Endothelial cell of umbilical vein (primary cell): ENCODE results near the gene JARID2. TPM values are rescaled to one million over a fixed set of nuclear protein-coding genes. Genes with fewer than 3 reads are reported as not detected.

Experiments
- BruUV-seq: library from RNA; stranded (reverse); fragments of 400-500 nt; replicated peaks from 2 replicates; lab custom pipeline; 2021; lab: Mats Ljungman, UMichigan
- CTCF ChIA-PET: fragments of 300-600, 350-600 bp; sonication (Branson Sonifier 250); formaldehyde crosslinking; loops from one replicate; lab custom pipeline; 2021; ENCODE audit warnings: antibody characterized with exemption, inconsistent platforms; lab: Charles Lee
- POLR2A ChIA-PET: fragments of 300-600, 350-600 bp; sonication (Branson Sonifier 250); formaldehyde crosslinking; loops from one replicate; lab custom pipeline; 2021; ENCODE audit warnings: antibody characterized with exemption, inconsistent platforms; lab: Charles Lee
- DNase-seq: peaks from one replicate; pipeline ENCODE4 v3.0.0-alpha.2; 2011; ENCODE audit warnings: low read depth, low spot score
- FAIRE-seq: peaks from 2 replicates; lab custom pipeline; 2011; peaks lifted over from hg19 to GRCh38; lab: Jason Lieb, UNC
- H2AFZ ChIP-seq: 2 replicates; pipeline ENCODE4 v1.6.0; 2012; ENCODE audit warnings: low read depth, low read length, control low read depth, inconsistent platforms
- H3K27ac ChIP-seq: 2 replicates; pipeline ENCODE4 v1.5.1; 2011; ENCODE audit warnings: low read depth, mild to moderate bottlenecking, control low read depth, low read length, moderate library complexity; ENCODE audit not compliant: insufficient read depth
- H3K27me3 ChIP-seq, 2 experiments: 2 replicates each; pipeline versions ENCODE4 v1.6.0 to v1.6.1; 2011; ENCODE audit warnings: low read length in 2 of 2, mixed read lengths in 1 of 2; ENCODE audit not compliant: control insufficient read depth in 2 of 2, insufficient read depth in 2 of 2
- H3K36me3 ChIP-seq, 2 experiments: 2 replicates in 1 of 2; 3 replicates in 1 of 2; pipeline ENCODE4 v1.5.1; 2011; ENCODE audit warnings: low read length in 2 of 2, mild to moderate bottlenecking in 1 of 2, moderate library complexity in 1 of 2; ENCODE audit not compliant: control insufficient read depth in 2 of 2, insufficient read depth in 2 of 2; ENCODE audit errors: extremely low read depth in 1 of 2
- H3K4me1 ChIP-seq: 3 replicates; pipeline ENCODE4 v1.5.1; 2011; ENCODE audit warnings: mild to moderate bottlenecking, low read length; ENCODE audit not compliant: control insufficient read depth, insufficient read depth; ENCODE audit errors: extremely low read depth
- H3K4me2 ChIP-seq: 2 replicates; pipeline ENCODE4 v1.6.1; 2011; ENCODE audit warnings: low read length, control low read depth, mixed read lengths; ENCODE audit not compliant: insufficient read depth
- H3K4me3 ChIP-seq, 3 experiments: fragments of 200-600 bp in 1 of 3; sonication (generic), shearing (Covaris generic) in 1 of 3; replicated peaks in 1 of 3; 2 replicates each; pipeline ENCODE4 v1.5.1; 2011 to 2016; ENCODE audit warnings: control low read depth in 3 of 3, low read length in 3 of 3, mild to moderate bottlenecking in 2 of 3, inconsistent platforms in 1 of 3, low read depth in 1 of 3, moderate library complexity in 1 of 3; ENCODE audit not compliant: insufficient read depth in 1 of 3
- H3K79me2 ChIP-seq: 2 replicates; pipeline ENCODE4 v1.6.0; 2012; ENCODE audit warnings: low read length, inconsistent platforms; ENCODE audit not compliant: control insufficient read depth, insufficient read depth
- H3K9ac ChIP-seq: replicated peaks from 2 replicates; pipeline ENCODE3; 2011; ENCODE audit warnings: low read length, control low read depth; ENCODE audit not compliant: insufficient read depth; ENCODE audit errors: extremely low read depth
- H3K9me1 ChIP-seq: replicated peaks from 3 replicates; pipeline ENCODE4 v1.6.0; 2011; ENCODE audit warnings: mild to moderate bottlenecking, low read length; ENCODE audit not compliant: control insufficient read depth, insufficient read depth; ENCODE audit errors: extremely low read depth
- H3K9me3 ChIP-seq: replicated peaks from 2 replicates; pipeline ENCODE4 v1.5.1; 2012; ENCODE audit warnings: low read length, inconsistent platforms; ENCODE audit not compliant: control insufficient read depth, insufficient read depth
- H4K20me1 ChIP-seq: replicated peaks from 2 replicates; pipeline ENCODE3; 2011; ENCODE audit warnings: mild to moderate bottlenecking, low read length; ENCODE audit not compliant: control insufficient read depth, insufficient read depth; ENCODE audit errors: extremely low read depth
- FOS ChIP-seq: IDR thresholded peaks from 2 replicates; pipeline ENCODE4 v1.6.1; 2011; ENCODE audit warnings: mild to moderate bottlenecking, low read length, moderate library complexity, borderline replicate concordance; ENCODE audit not compliant: insufficient read depth
- POLR2AphosphoS5 ChIP-seq: IDR thresholded peaks from 2 replicates; pipeline ENCODE4 v1.6.1; 2012; ENCODE audit warnings: low read depth, mild to moderate bottlenecking, control low read depth, low read length, moderate library complexity; ENCODE audit not compliant: insufficient read depth
- dilution Hi-C: fragments of 300-500 bp; cut with MboI; formaldehyde crosslinking; loops from one replicate; pipeline ENCODE4 v1.15.0; 2019; ENCODE audit warnings: low sequenced_read_pairs; ENCODE audit not compliant: extremely low pct_ligation_motif_present
- intact Hi-C: fragments of 100-400 bp; cut with micrococcal nuclease; formaldehyde crosslinking; loops from one replicate; pipeline ENCODE4 v1.10.0; 2022
- polyA plus RNA-seq, 4 experiments: library from polyadenylated mRNA; depleted of rRNA in 3 of 4; stranded (reverse) in 3 of 4; unstranded in 1 of 4; fragments of >200 nt; gene quantifications; 2 replicates each; pipeline versions ENCODE4 v1.2.1 to v1.2.3, GENCODE V29; 2011 to 2012; ENCODE audit warnings: missing spikeins in 1 of 4
- total RNA-seq: library from RNA; stranded (reverse); gene quantifications from 2 replicates; pipeline ENCODE4 v1.2.3, GENCODE V29; 2021
- TF ChIP-seq, protein P1 (sequence below), 2 donors: IDR thresholded peaks; 1 replicate in 1 of 2; 2 replicates in 1 of 2; pipeline ENCODE4 v1.5.1; 2011; ENCODE audit warnings: low read length in 2 of 2, mild to moderate bottlenecking in 2 of 2, moderate library complexity in 2 of 2, control low read depth in 1 of 2, inconsistent platforms in 1 of 2, low read depth in 1 of 2; ENCODE audit not compliant: insufficient read depth in 1 of 2; ENCODE audit errors: extremely low read depth in 1 of 2

The JARID2 gene
- total and polyA plus RNA-seq, 2 donors (not counting 3 experiments of a cell fraction or from before 2014, with no cell fraction given), result 2.9 to 10.6 TPM

DNA sequence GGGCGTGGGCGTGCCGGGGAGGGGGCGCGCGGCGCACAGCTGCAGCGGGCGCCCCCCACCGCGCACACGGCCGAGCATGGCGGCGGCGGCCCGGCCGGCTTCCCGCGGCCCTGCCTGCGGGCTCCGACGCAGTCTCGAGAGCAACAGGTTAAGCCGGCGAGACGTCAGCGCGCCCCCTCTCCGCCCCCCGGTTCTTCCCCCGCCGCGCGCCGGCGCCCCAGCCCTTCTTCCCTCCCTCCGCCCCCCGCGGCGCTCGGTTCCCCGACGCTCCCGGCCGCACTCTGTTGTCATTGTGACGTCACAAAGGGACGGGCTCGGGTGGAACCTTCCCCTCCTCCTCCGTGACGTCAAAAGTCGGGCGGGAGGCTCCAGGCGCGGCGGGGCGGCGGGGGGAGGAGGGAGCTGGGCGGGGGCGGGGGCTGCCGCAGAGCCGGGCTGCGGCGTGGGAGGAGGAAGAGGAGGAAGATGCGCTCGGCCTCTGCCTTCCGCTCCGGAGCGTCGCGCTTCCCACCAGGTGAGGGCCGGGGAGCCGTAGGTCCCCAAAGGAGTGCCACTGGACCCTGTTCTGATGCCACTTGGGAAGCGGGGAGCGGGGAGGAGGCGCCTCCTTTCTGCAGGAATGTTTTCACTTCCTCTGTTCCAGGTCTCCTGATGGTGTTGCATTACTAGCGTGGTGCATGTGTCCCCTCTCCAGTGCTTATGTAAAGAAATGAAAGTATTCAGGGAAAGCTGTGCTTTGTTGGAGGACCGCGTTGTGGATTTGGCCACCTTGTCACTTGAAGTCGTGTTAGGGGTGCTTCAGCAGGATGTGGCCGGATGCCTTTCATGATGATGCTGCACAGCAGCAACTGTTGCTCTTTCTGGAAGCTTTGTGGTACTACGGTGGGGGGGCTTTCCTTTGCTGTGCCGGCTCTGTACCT lies 2.8 kb downstream of the JARID2 start:
- dilution Hi-C loops (no loop called here), intact Hi-C loops (loop anchor here (1.0 to 5.0 kb wide), 5 partner anchors 243 to 1536 kb away; partner anchors contain the start of genes GMPR and RANBP9)
- ChIA-PET CTCF (interaction anchor here (0.6 to 2.7 kb wide), 10 partner anchors 10 to 1038 kb away, joined by 3 to 15 read pairs (median 3); no protein-coding TSS in a partner anchor), POLR2A (interaction anchor here (0.8 kb wide), 1 partner anchor 186 kb away, joined by 3 read pairs; no protein-coding TSS in a partner anchor)
- Histone ChIP-seq H2AFZ (peak overlapping the region; percentile 97), H3K36me3 (no peaks in the 10 kb centered on the region), H3K79me2 (peaks cover 8% of the 10 kb centered on the region), H3K9me3 (no peaks in the 10 kb centered on the region), H3K27me3 (no peaks in the 10 kb centered on the region), H3K9ac (peak overlapping the region; percentile 75), H3K9me1 (no peaks in the 10 kb centered on the region), H4K20me1 (no peaks in the 10 kb centered on the region), H3K4me3 (peak overlapping the region; percentile 58 to 78 (median 63)), H3K4me1 (peaks cover 24% of the 10 kb centered on the region), H3K27ac (peak overlapping the region; percentile 38), H3K4me2 (peak overlapping the region; percentile 82)
- TF ChIP-seq FOS, result no peak
- TF ChIP-seq, protein P1, sequence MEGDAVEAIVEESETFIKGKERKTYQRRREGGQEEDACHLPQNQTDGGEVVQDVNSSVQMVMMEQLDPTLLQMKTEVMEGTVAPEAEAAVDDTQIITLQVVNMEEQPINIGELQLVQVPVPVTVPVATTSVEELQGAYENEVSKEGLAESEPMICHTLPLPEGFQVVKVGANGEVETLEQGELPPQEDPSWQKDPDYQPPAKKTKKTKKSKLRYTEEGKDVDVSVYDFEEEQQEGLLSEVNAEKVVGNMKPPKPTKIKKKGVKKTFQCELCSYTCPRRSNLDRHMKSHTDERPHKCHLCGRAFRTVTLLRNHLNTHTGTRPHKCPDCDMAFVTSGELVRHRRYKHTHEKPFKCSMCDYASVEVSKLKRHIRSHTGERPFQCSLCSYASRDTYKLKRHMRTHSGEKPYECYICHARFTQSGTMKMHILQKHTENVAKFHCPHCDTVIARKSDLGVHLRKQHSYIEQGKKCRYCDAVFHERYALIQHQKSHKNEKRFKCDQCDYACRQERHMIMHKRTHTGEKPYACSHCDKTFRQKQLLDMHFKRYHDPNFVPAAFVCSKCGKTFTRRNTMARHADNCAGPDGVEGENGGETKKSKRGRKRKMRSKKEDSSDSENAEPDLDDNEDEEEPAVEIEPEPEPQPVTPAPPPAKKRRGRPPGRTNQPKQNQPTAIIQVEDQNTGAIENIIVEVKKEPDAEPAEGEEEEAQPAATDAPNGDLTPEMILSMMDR (IDR thresholded peaks at IDR 0.05; ENCODE audit: extremely low read depth in 1 of 2, insufficient read depth in 1 of 2, low read depth in 1 of 2, low read length in 2 of 2), result peak in 1 of 2 donors; percentile 7
- peak; percentile 20 for TF ChIP-seq POLR2AphosphoS5
- FAIRE-seq (peak; percentile 84), DNase-seq (peak; percentile 89)
- BruUV-seq, result no TSS peak
